ENCODE measurements around the gene DDHD1.
A peak's percentile ranks its signal among the peaks of the same experiment; 100 is the strongest.
"Not testable (repeated sequence)": the region's sequence is repeated elsewhere in the genome, so short reads cannot be mapped to it uniquely, and the experiment has no call there.

Gene DDHD1

GRCh38 chr14:53152184-53152886 is 788 bp downstream of the DDHD1 start:
- DNase-seq = peak in 43 of 51 donors; percentile 2 to 65 (median 39)

GRCh38 chr14:53151523-53152183 is 1.5 kb downstream of the DDHD1 start:
- DNase-seq = peak in 33 of 51 donors; percentile 3 to 64 (median 36)

- DNase-seq = peak in 1 of 51 donors; percentile 1
Observed at GRCh38 chr14:53149668-53150316, 3.3 kb downstream of the DDHD1 start.

GRCh38 chr14:53148671-53149070 is 4.5 kb downstream of the DDHD1 start:
- no peak for DNase-seq

GRCh38 chr14:53147893-53148292 is 5.2 kb downstream of the DDHD1 start:
- no peak for DNase-seq

- no peak for DNase-seq
Observed at GRCh38 chr14:53147208-53147607, 5.9 kb downstream of the DDHD1 start.

- DNase-seq = no peak
Observed at GRCh38 chr14:53146739-53147138, 6.4 kb downstream of the DDHD1 start.

- no peak for DNase-seq
Observed at GRCh38 chr14:53144244-53144643, 8.9 kb downstream of the DDHD1 start.

GRCh38 chr14:53140585-53140984 is 12.5 kb downstream of the DDHD1 start:
- DNase-seq = no peak

GRCh38 chr14:53137568-53138203 is 15.4 kb downstream of the DDHD1 start:
- no peak for DNase-seq

- DNase-seq = not testable (repeated sequence)
Observed at GRCh38 chr14:53130491-53130890, 22.6 kb downstream of the DDHD1 start.

- no peak for DNase-seq
Observed at GRCh38 chr14:53128303-53129028, 24.7 kb downstream of the DDHD1 start.

- no peak for DNase-seq
Observed at GRCh38 chr14:53127832-53128231, 25.3 kb downstream of the DDHD1 start.

GRCh38 chr14:53127151-53127550 is 26.0 kb downstream of the DDHD1 start:
- no peak for DNase-seq

GRCh38 chr14:53126731-53127130 is 26.4 kb downstream of the DDHD1 start:
- DNase-seq = no peak

GRCh38 chr14:53124786-53125185 is 28.3 kb downstream of the DDHD1 start:
- no peak for DNase-seq

- not testable (repeated sequence) for DNase-seq
Observed at GRCh38 chr14:53121419-53121818, 31.7 kb downstream of the DDHD1 start.

GRCh38 chr14:53117479-53117878 is 35.6 kb downstream of the DDHD1 start:
- not testable (repeated sequence) for DNase-seq

- no peak for DNase-seq
Observed at GRCh38 chr14:53113989-53114388, 39.1 kb downstream of the DDHD1 start.

GRCh38 chr14:53110096-53110495 is 43.0 kb downstream of the DDHD1 start:
- no peak for DNase-seq
